ENCODE data around the gene AADACL4.
A peak's percentile ranks its signal among the peaks of the same experiment; 100 is the strongest.

The AADACL4 gene

DNA sequence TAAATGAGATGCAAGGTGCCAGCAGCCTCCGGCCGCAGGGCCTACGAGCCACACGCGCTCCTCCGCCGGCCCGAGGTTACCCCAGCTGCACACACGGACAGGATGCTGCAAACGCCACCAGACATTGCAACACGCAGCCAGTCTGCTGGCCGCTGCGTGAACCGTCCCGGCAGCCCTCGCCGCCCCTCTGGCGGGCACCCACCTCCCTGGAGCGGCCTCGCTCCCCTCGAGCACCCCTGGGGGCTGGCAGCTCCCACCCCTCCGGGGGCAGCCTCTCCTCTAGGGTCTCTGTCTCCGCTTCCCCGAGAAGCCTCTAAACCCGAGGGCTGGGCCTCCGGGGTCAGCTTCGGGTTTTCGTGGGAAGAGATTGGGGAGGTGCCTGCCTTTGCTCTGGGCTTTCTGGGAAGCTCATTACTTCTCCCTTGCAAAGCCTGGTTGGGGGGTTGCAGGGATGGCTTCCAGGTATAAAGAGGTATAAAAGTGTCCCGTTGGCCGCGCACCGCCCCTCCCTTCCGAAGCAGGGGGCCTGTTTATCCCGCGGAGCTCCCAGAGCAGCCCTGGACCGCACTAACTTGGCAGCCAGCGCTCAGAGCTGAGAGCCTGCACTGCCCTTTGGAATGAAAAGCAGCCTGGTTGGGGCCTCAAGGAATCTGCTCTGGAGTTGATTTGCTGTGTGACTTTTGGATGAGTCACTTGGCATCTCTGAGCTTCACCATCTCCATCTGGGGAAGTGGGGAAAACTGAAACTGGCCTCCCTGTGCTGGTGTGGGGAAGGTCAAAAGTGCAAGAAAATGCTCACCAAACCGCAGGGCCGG, 47.7 kb upstream of the AADACL4 start:
- peak; percentile 44 to 62 for DNase-seq (ENCODE audit: low read depth in 1 of 2, low spot score in 1 of 2)
- Histone ChIP-seq H3K4me3 (replicated peaks; ENCODE audit: insufficient read depth, low read length) (peak overlapping the region; percentile 26), H3K27ac (replicated peaks) (no peak overlapping the region), H3K27me3 (ENCODE audit: insufficient read depth, poor library complexity, severe bottlenecking) (peaks cover 18% of the 10 kb centered on the region)
- TF ChIP-seq, protein P1, sequence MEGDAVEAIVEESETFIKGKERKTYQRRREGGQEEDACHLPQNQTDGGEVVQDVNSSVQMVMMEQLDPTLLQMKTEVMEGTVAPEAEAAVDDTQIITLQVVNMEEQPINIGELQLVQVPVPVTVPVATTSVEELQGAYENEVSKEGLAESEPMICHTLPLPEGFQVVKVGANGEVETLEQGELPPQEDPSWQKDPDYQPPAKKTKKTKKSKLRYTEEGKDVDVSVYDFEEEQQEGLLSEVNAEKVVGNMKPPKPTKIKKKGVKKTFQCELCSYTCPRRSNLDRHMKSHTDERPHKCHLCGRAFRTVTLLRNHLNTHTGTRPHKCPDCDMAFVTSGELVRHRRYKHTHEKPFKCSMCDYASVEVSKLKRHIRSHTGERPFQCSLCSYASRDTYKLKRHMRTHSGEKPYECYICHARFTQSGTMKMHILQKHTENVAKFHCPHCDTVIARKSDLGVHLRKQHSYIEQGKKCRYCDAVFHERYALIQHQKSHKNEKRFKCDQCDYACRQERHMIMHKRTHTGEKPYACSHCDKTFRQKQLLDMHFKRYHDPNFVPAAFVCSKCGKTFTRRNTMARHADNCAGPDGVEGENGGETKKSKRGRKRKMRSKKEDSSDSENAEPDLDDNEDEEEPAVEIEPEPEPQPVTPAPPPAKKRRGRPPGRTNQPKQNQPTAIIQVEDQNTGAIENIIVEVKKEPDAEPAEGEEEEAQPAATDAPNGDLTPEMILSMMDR (IDR thresholded peaks at IDR 0.05; ENCODE audit: insufficient read depth, low read length): no peak
- TF ChIP-seq SPI1 (IDR thresholded peaks at IDR 0.05; ENCODE audit: borderline replicate concordance, low read depth): no peak
- peak; percentile 34; the same call in 1 of the 2 replicates for TF ChIP-seq POLR2AphosphoS5 (IDR thresholded peaks at IDR 0.05; ENCODE audit: low read depth)
- TF ChIP-seq GABPA (IDR thresholded peaks at IDR 0.05; ENCODE audit: low read depth): no peak
- TF ChIP-seq, protein P2, sequence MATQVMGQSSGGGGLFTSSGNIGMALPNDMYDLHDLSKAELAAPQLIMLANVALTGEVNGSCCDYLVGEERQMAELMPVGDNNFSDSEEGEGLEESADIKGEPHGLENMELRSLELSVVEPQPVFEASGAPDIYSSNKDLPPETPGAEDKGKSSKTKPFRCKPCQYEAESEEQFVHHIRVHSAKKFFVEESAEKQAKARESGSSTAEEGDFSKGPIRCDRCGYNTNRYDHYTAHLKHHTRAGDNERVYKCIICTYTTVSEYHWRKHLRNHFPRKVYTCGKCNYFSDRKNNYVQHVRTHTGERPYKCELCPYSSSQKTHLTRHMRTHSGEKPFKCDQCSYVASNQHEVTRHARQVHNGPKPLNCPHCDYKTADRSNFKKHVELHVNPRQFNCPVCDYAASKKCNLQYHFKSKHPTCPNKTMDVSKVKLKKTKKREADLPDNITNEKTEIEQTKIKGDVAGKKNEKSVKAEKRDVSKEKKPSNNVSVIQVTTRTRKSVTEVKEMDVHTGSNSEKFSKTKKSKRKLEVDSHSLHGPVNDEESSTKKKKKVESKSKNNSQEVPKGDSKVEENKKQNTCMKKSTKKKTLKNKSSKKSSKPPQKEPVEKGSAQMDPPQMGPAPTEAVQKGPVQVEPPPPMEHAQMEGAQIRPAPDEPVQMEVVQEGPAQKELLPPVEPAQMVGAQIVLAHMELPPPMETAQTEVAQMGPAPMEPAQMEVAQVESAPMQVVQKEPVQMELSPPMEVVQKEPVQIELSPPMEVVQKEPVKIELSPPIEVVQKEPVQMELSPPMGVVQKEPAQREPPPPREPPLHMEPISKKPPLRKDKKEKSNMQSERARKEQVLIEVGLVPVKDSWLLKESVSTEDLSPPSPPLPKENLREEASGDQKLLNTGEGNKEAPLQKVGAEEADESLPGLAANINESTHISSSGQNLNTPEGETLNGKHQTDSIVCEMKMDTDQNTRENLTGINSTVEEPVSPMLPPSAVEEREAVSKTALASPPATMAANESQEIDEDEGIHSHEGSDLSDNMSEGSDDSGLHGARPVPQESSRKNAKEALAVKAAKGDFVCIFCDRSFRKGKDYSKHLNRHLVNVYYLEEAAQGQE (IDR thresholded peaks at IDR 0.05; ENCODE audit: insufficient replicate concordance, low read depth): no peak

DNA sequence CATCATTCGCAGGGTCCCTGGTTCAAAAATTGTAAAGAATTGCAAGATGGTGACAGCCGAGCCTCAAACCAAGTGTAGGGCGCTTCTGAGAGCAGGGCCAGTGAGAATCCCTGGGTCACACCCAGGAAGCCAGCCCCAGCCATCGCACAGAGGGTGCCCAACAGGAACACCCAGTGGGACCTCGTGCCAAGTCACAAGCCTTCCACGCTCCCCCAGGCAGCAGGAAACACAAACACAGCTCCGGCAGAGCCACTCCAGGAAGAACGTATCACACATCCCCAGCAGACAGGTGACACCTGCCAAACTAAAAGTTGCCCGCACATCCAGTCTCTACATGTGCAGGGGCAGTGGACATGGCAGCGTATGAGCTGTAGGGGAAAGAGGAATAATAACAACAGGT, 46.1 kb upstream of the AADACL4 start:
- no peak overlapping the region for H3K4me3 ChIP-seq (replicated peaks; ENCODE audit: insufficient read depth, low read length)
- H3K27me3 ChIP-seq (ENCODE audit: insufficient read depth, poor library complexity, severe bottlenecking): peaks cover 18% of the 10 kb centered on the region
- no peak overlapping the region for H3K27ac ChIP-seq (replicated peaks)
- TF ChIP-seq, protein P2 (IDR thresholded peaks at IDR 0.05; ENCODE audit: insufficient replicate concordance, low read depth): no peak
- TF ChIP-seq GABPA (IDR thresholded peaks at IDR 0.05; ENCODE audit: low read depth) (no peak), SPI1 (IDR thresholded peaks at IDR 0.05; ENCODE audit: borderline replicate concordance, low read depth) (no peak), POLR2AphosphoS5 (IDR thresholded peaks at IDR 0.05; ENCODE audit: low read depth) (no peak)
- TF ChIP-seq, protein P1 (IDR thresholded peaks at IDR 0.05; ENCODE audit: insufficient read depth, low read length): no peak
- no peak for DNase-seq (ENCODE audit: low read depth in 1 of 2, low spot score in 1 of 2)

DNA sequence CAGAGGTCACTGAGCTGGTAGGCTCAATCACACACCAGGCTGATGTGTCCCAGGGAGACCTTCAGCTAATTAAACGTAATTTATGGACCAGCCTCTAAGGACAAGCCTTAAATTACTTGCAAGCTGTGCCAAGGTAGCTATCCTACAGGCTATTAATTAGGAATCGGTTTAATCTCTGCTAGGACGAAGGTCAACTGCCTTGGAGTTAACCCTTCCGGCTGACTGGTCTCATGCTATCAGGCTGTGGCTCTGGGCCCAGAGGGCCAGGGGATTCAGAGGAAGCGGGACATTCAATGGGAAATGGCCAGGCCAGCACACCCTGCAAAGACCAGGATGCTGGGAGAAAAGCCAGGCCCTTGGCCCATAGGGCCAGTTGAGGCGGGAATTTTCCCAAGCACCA, 44.9 kb upstream of the AADACL4 start:
- no peak overlapping the region for H3K4me3 ChIP-seq (replicated peaks; ENCODE audit: insufficient read depth, low read length)
- DNase-seq (ENCODE audit: low read depth in 1 of 2, low spot score in 1 of 2): no peak
- peaks cover 19% of the 10 kb centered on the region for H3K27me3 ChIP-seq (ENCODE audit: insufficient read depth, poor library complexity, severe bottlenecking)
- TF ChIP-seq SPI1 (IDR thresholded peaks at IDR 0.05; ENCODE audit: borderline replicate concordance, low read depth) (no peak), POLR2AphosphoS5 (IDR thresholded peaks at IDR 0.05; ENCODE audit: low read depth) (no peak), GABPA (IDR thresholded peaks at IDR 0.05; ENCODE audit: low read depth) (no peak)
- TF ChIP-seq, protein P2 (IDR thresholded peaks at IDR 0.05; ENCODE audit: insufficient replicate concordance, low read depth): no peak
- TF ChIP-seq, protein P1 (IDR thresholded peaks at IDR 0.05; ENCODE audit: insufficient read depth, low read length): no peak
- H3K27ac ChIP-seq (replicated peaks): no peak overlapping the region
